WTC11 (cell line): ENCODE data around the gene NTRK2. TPM values are rescaled to one million over a fixed set of nuclear protein-coding genes. Genes with fewer than 3 reads are reported as not detected.

ENCODE experiments used
- ATAC-seq: fragments of 200-7000 bp; cut with Tn5 transposase; 2 replicates; pipeline ENCODE4 v1.10.0; 2021; ENCODE audit warnings: mild to moderate bottlenecking, moderate library complexity
- CTCF ChIA-PET: fragments of 300-600 bp; sonication (Branson Sonifier 250); formaldehyde crosslinking; loops from one replicate; lab custom pipeline; 2021; ENCODE audit warnings: antibody characterized with exemption; lab: Charles Lee
- POLR2A ChIA-PET: fragments of 350-600 bp; sonication (Branson Sonifier 250); formaldehyde crosslinking; loops from one replicate; lab custom pipeline; 2021; ENCODE audit warnings: antibody characterized with exemption; lab: Charles Lee
- DNase-seq: peaks from one replicate; pipeline ENCODE4 v3.0.0; 2021; ENCODE audit warnings: low spot score
- H3K27ac Mint-ChIP-seq: 2 replicates; pipeline ENCODE4 v1.8.0; 2021; ENCODE audit warnings: mixed read lengths
- H3K27me3 Mint-ChIP-seq: 2 replicates; pipeline ENCODE4 v1.8.0; 2021; ENCODE audit warnings: low read depth, mild to moderate bottlenecking, moderate library complexity, mixed read lengths
- H3K36me3 Mint-ChIP-seq: 2 replicates; pipeline ENCODE4 v1.8.0; 2021; ENCODE audit warnings: mixed read lengths
- H3K4me1 Mint-ChIP-seq: 2 replicates; pipeline ENCODE4 v1.8.0; 2022; ENCODE audit warnings: mixed read lengths
- H3K4me3 Mint-ChIP-seq: 2 replicates; pipeline ENCODE4 v1.8.0; 2021; ENCODE audit warnings: mild to moderate bottlenecking, moderate library complexity, mixed read lengths
- H3K9me3 Mint-ChIP-seq: 2 replicates; pipeline ENCODE4 v1.8.0; 2021; ENCODE audit warnings: mixed read lengths
- AFF4 ChIP-seq: sonication (generic); formaldehyde crosslinking; IDR thresholded peaks from 2 replicates; pipeline ENCODE4 v1.8.1; 2023; ENCODE audit warnings: mild to moderate bottlenecking, missing genetic modification reagents, borderline replicate concordance
- AR ChIP-seq: fragments of 250-450 bp; sonication (Bioruptor Pico); IDR thresholded peaks from 2 replicates; pipeline ENCODE4 v1.9.0; 2021; ENCODE audit warnings: mild to moderate bottlenecking
- CREM ChIP-seq: sonication (generic); formaldehyde crosslinking; IDR thresholded peaks from 2 replicates; pipeline ENCODE4 v1.8.1; 2022; ENCODE audit warnings: mild to moderate bottlenecking, missing genetic modification reagents, moderate library complexity
- ELF4 ChIP-seq: sonication (generic); formaldehyde crosslinking; IDR thresholded peaks from 2 replicates; pipeline ENCODE4 v1.8.1; 2022; ENCODE audit warnings: low read depth, mild to moderate bottlenecking, moderate library complexity, missing genetic modification reagents
- ERG ChIP-seq: fragments of 250-450 bp; sonication (Bioruptor Pico); IDR thresholded peaks from 2 replicates; pipeline ENCODE4 v1.8.0; 2021; ENCODE audit warnings: mild to moderate bottlenecking
- IRF1 ChIP-seq: sonication (generic); formaldehyde crosslinking; IDR thresholded peaks from 2 replicates; pipeline ENCODE4 v1.8.0; 2023; ENCODE audit warnings: missing genetic modification reagents
- KAT7 ChIP-seq: sonication (generic); formaldehyde crosslinking; IDR thresholded peaks from 2 replicates; pipeline ENCODE4 v1.8.1; 2023; ENCODE audit warnings: missing genetic modification reagents, mild to moderate bottlenecking, borderline replicate concordance
- NFE2L1 ChIP-seq: sonication (generic); formaldehyde crosslinking; IDR thresholded peaks from 2 replicates; pipeline ENCODE4 v1.8.1; 2023; ENCODE audit warnings: missing genetic modification reagents
- OVOL2 ChIP-seq: fragments of 250-450 bp; sonication (Bioruptor Pico); IDR thresholded peaks from 2 replicates; pipeline ENCODE4 v1.9.0; 2021; ENCODE audit warnings: mild to moderate bottlenecking, borderline replicate concordance
- TEAD4 ChIP-seq: sonication (generic); formaldehyde crosslinking; IDR thresholded peaks from 2 replicates; pipeline ENCODE4 v1.8.0; 2022; ENCODE audit warnings: mild to moderate bottlenecking, missing genetic modification reagents
- ZNF138 ChIP-seq: sonication (generic); formaldehyde crosslinking; conservative IDR thresholded peaks from 2 replicates; pipeline ENCODE4 v1.8.1; 2022; ENCODE audit warnings: mild to moderate bottlenecking, moderate library complexity, missing genetic modification reagents
- ZNF219 ChIP-seq: sonication (generic); formaldehyde crosslinking; IDR thresholded peaks from 2 replicates; pipeline ENCODE4 v1.8.0; 2023; ENCODE audit warnings: missing genetic modification reagents, mild to moderate bottlenecking, borderline replicate concordance
- ZNF671 ChIP-seq: fragments of 250-450 bp; sonication (Bioruptor Pico); IDR thresholded peaks from 2 replicates; pipeline ENCODE4 v1.8.0; 2021; ENCODE audit warnings: mild to moderate bottlenecking
- total RNA-seq: library from RNA; stranded (reverse); gene quantifications from 3 replicates; pipeline ENCODE4 v1.2.3, GENCODE V29; 2021
- TF ChIP-seq, protein P1 (sequence below): sonication (generic); formaldehyde crosslinking; IDR thresholded peaks from 2 replicates; pipeline ENCODE4 v1.8.0; 2022; ENCODE audit warnings: mild to moderate bottlenecking, missing genetic modification reagents
- TF ChIP-seq, protein P2 (sequence below): sonication (generic); formaldehyde crosslinking; IDR thresholded peaks from 2 replicates; pipeline ENCODE4 v1.8.0; 2023; ENCODE audit warnings: mild to moderate bottlenecking, missing genetic modification reagents
- TF ChIP-seq, protein P3 (sequence below): sonication (generic); formaldehyde crosslinking; IDR thresholded peaks from 2 replicates; pipeline ENCODE4 v1.8.1; 2023; ENCODE audit warnings: mild to moderate bottlenecking, missing genetic modification reagents, moderate library complexity

The NTRK2 gene
- total RNA-seq, 1 experiment from 2014 or later = 0.02 TPM

- TF ChIP-seq, protein P1, sequence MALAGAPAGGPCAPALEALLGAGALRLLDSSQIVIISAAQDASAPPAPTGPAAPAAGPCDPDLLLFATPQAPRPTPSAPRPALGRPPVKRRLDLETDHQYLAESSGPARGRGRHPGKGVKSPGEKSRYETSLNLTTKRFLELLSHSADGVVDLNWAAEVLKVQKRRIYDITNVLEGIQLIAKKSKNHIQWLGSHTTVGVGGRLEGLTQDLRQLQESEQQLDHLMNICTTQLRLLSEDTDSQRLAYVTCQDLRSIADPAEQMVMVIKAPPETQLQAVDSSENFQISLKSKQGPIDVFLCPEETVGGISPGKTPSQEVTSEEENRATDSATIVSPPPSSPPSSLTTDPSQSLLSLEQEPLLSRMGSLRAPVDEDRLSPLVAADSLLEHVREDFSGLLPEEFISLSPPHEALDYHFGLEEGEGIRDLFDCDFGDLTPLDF = no peak
- TF ChIP-seq NFE2L1 (CRISPR knock-in tag) = no peak
- TF ChIP-seq, protein P2, sequence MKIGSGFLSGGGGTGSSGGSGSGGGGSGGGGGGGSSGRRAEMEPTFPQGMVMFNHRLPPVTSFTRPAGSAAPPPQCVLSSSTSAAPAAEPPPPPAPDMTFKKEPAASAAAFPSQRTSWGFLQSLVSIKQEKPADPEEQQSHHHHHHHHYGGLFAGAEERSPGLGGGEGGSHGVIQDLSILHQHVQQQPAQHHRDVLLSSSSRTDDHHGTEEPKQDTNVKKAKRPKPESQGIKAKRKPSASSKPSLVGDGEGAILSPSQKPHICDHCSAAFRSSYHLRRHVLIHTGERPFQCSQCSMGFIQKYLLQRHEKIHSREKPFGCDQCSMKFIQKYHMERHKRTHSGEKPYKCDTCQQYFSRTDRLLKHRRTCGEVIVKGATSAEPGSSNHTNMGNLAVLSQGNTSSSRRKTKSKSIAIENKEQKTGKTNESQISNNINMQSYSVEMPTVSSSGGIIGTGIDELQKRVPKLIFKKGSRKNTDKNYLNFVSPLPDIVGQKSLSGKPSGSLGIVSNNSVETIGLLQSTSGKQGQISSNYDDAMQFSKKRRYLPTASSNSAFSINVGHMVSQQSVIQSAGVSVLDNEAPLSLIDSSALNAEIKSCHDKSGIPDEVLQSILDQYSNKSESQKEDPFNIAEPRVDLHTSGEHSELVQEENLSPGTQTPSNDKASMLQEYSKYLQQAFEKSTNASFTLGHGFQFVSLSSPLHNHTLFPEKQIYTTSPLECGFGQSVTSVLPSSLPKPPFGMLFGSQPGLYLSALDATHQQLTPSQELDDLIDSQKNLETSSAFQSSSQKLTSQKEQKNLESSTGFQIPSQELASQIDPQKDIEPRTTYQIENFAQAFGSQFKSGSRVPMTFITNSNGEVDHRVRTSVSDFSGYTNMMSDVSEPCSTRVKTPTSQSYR (CRISPR knock-in tag) = no peak
These were observed 87.2 kb downstream of the NTRK2 start (continued) for GRCh38 chr9:84756731-84757130.

DNA sequence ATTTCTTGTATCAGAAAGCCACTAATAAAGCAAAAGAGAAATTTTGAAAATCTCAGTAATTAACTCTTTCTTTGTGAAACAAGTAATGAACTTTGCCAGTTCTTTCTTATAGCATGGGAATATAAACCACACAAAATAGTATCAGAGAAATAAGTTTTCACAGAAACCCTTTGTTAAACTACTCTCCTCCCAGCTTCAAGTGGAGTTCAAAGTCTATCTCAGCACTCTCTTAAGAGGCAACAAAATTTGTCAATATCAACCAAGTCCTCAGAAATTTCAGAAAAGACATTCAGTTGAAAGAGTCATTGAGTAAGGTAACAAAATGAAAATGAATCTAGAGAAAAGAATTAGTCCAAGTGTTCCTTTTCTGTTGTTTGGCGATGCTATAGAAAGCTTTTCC is 89.3 kb downstream of the NTRK2 start:
- H3K9me3 Mint-ChIP-seq = peaks cover 16% of the 10 kb centered on the region
- no peaks in the 10 kb centered on the region for H3K36me3 Mint-ChIP-seq
- H3K27me3 Mint-ChIP-seq = no peaks in the 10 kb centered on the region
- no peak overlapping the region for H3K27ac Mint-ChIP-seq
- POLR2A ChIA-PET = no interaction called here
- no peak overlapping the region for H3K4me3 Mint-ChIP-seq
- no peak for DNase-seq
- no peak for TF ChIP-seq ZNF219 (CRISPR knock-in tag)
- TF ChIP-seq ZNF138 = no peak
- TF ChIP-seq ELF4 (CRISPR knock-in tag) = no peak
- TF ChIP-seq KAT7 (CRISPR knock-in tag) = no peak
- TF ChIP-seq OVOL2 (CRISPR knock-in tag) = no peak
- no peak for TF ChIP-seq TEAD4
- TF ChIP-seq IRF1 (CRISPR knock-in tag) = no peak
- TF ChIP-seq ZNF671 = no peak
- TF ChIP-seq ERG (CRISPR knock-in tag) = no peak
- TF ChIP-seq, protein P2 (CRISPR knock-in tag) = no peak
- no peak for TF ChIP-seq AR (CRISPR knock-in tag)
- TF ChIP-seq, protein P1 = no peak
- no peak for TF ChIP-seq CREM (CRISPR knock-in tag)
- TF ChIP-seq, protein P3, sequence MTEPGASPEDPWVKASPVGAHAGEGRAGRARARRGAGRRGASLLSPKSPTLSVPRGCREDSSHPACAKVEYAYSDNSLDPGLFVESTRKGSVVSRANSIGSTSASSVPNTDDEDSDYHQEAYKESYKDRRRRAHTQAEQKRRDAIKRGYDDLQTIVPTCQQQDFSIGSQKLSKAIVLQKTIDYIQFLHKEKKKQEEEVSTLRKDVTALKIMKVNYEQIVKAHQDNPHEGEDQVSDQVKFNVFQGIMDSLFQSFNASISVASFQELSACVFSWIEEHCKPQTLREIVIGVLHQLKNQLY (CRISPR knock-in tag) = no peak
- no peak for TF ChIP-seq AFF4 (CRISPR knock-in tag)
- CTCF ChIA-PET = no interaction called here
- no peaks in the 10 kb centered on the region for H3K4me1 Mint-ChIP-seq
- ATAC-seq = no peak
